ENCODE data around the gene CCL4.
"Not testable (repeated sequence)": the region's sequence is repeated elsewhere in the genome, so short reads cannot be mapped to it uniquely, and the experiment has no call there.

The CCL4 gene

GRCh38 chr17:36118477-36119353, 15.1 kb downstream of the CCL4 start:
- DNase-seq: no peak

GRCh38 chr17:36120221-36120620, 16.6 kb downstream of the CCL4 start:
- no peak for DNase-seq

- not testable (repeated sequence) for DNase-seq
Observed at GRCh38 chr17:36121099-36121498, 17.5 kb downstream of the CCL4 start.

- no peak for DNase-seq
Observed at GRCh38 chr17:36123431-36123830, 19.8 kb downstream of the CCL4 start.

GRCh38 chr17:36124879-36125824, 21.5 kb downstream of the CCL4 start:
- DNase-seq: no peak

GRCh38 chr17:36127199-36127893, 23.7 kb downstream of the CCL4 start:
- DNase-seq: no peak

- no peak for DNase-seq
Observed at GRCh38 chr17:36127911-36128310, 24.3 kb downstream of the CCL4 start.

- no peak for DNase-seq
Observed at GRCh38 chr17:36128411-36128978, 24.9 kb downstream of the CCL4 start.

- DNase-seq: no peak
Observed at GRCh38 chr17:36129616-36130015, 26.0 kb downstream of the CCL4 start.

GRCh38 chr17:36130346-36130745, 26.7 kb downstream of the CCL4 start:
- DNase-seq: no peak

- DNase-seq: peak; percentile 56
Observed at GRCh38 chr17:36131421-36131820, 27.8 kb downstream of the CCL4 start.

- no peak for DNase-seq
Observed at GRCh38 chr17:36131931-36132330, 28.3 kb downstream of the CCL4 start.

GRCh38 chr17:36132421-36132831, 28.8 kb downstream of the CCL4 start:
- DNase-seq: no peak

- no peak for DNase-seq
Observed at GRCh38 chr17:36133602-36134236, 30.1 kb downstream of the CCL4 start.

GRCh38 chr17:36135465-36135864, 31.8 kb downstream of the CCL4 start:
- no peak for DNase-seq

- DNase-seq: peak; percentile 18
Observed at GRCh38 chr17:36136036-36136435, 32.4 kb downstream of the CCL4 start.

- DNase-seq: no peak
Observed at GRCh38 chr17:36136439-36136838, 32.8 kb downstream of the CCL4 start.

- no peak for DNase-seq
Observed at GRCh38 chr17:36142235-36142634, 38.6 kb downstream of the CCL4 start.

- DNase-seq: no peak
Observed at GRCh38 chr17:36142806-36143205, 39.2 kb downstream of the CCL4 start.

GRCh38 chr17:36144014-36144413, 40.4 kb downstream of the CCL4 start:
- DNase-seq: no peak

GRCh38 chr17:36144981-36145729, 41.5 kb downstream of the CCL4 start:
- no peak for DNase-seq
